22Rv1 (cell line): ENCODE measurements around the gene ARHGAP6.
"Not testable (repeated sequence)": the region's sequence is repeated elsewhere in the genome, so short reads cannot be mapped to it uniquely, and the experiment has no call there.

Experiments used
- H3K27ac ChIP-seq: fragments of 450-650 bp; 2 replicates; pipeline ENCODE4 v1.5.1; 2017
- CTCF ChIP-seq: fragments of 450-650 bp; IDR thresholded peaks from 2 replicates; pipeline ENCODE4 v1.5.1; 2017; ENCODE audit warnings: mild to moderate bottlenecking
- ZFX ChIP-seq: fragments of 450-650 bp; IDR thresholded peaks from 2 replicates; pipeline ENCODE4 v1.6.1; 2017; ENCODE audit warnings: antibody characterized with exemption, borderline replicate concordance

ARHGAP6 gene

DNA sequence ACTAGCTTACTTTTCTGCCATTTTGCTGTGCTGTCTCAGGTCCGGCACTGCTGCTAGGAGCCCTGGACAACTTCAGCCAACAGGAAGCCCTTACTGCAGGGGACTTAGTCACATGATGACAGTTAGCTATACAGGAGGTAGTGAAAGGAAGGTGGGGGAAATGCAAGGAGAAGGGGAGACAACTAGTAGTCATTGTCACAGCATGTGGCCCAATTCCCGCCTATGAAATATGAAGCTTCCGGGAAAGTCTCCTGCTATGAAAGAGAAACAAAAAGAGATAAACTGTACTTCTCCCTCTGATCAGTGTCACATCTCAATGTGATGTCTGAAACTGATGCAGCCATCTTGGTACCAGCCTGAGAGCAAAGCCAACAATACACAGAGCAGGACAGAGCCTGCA lies 300.9 kb downstream of the ARHGAP6 start:
- H3K27ac ChIP-seq = no peak overlapping the region
- TF ChIP-seq ZFX = no peak
- no peak for TF ChIP-seq CTCF

DNA sequence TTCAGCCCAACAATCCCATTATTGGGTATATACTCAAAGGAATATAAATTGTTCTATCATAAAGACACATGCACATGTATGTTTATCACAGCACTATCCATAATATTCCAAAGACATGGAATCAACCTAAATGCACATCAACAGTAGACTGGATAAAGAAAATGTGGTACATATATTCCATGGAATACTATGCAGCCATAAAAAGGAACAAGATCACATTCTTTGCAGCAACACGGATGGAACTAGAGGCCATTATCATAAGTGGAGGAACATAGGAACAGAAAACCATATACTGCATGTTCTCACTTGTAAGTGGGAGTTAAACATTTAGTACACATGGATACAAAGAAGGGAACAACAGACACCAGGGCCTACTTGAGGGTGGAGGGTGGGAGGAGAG lies 301.9 kb downstream of the ARHGAP6 start:
- H3K27ac ChIP-seq = not testable (repeated sequence)

DNA sequence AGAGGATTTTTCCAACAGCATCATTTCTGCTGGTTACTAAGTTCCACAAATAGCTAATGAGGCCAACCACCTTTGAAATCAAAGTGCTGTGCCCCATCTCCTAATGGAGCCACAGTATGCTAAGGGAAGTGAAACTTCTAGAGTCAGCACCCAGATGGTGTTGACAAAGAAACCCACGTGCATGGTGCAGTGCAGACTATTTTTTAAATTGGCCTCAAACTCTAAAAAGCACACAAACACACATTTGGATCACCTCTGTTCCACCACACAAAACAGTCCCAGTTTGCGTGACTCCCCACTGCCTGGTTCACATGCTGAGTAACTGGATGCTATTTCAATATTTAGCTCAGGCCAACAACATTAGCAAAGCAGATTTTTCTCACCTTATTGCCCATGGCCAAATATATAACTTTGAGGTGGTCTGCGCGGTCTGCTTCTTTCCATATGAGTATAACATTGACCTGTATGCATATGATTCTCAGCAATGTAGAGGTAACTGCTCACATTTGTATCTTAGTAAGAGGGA lies 302.6 kb downstream of the ARHGAP6 start:
- H3K27ac ChIP-seq = no peak overlapping the region
- no peak for TF ChIP-seq ZFX
- no peak for TF ChIP-seq CTCF

GRCh38 chrX:11361666-11362065 lies 304.1 kb downstream of the ARHGAP6 start:
- not testable (repeated sequence) for H3K27ac ChIP-seq

DNA sequence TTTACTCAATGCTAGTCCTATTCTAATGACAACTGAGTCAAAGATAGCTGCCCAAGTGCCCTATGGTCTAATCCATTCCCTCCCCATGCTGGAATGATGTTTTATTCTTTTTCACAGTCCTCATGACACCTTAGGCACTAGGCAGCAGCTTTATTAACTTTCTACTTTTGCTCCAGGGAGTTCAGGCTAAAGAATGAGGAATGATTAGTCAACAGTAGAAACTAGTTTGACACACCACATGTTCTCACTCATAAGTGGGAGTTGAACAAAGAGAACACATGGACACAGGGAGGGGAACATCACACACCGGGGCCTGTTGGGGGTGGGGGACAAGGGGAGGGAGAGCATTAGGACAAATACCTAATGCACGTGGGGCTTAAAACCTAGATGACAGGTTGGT lies 309.8 kb downstream of the ARHGAP6 start:
- peak overlapping the region; percentile 86 for H3K27ac ChIP-seq

DNA sequence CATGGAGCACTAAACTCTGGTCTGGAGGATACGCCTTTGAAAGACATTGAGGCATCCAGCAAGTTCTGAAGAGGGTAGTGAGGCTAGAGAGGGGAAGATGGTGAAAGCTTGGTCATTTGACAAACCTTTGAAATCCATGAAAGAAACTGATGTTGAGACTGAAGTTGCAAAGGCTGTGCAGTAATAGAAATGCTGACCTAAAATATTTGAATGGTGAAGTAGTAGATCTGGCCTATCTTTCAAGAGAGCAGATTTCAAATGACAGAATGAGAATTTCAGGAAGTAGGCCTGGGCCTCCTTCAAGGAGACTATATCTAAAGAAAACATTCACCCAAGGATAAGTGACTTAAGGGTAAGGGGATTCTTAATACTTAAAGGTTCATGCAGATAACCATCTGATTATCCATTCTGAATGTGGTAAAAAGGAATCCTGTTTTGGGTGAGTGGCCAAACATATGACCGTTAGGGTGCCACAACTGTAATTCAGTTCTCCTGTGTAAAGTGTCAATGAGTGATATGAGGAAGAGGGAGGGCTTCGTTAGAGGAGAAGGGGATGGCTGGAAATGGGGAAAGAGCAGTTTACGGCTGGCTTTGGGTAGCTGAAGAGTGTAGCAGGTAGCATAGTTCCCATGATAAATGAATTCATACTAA lies 310.3 kb downstream of the ARHGAP6 start:
- H3K27ac ChIP-seq = peak overlapping the region; percentile 86
- TF ChIP-seq CTCF = no peak
- no peak for TF ChIP-seq ZFX

GRCh38 chrX:11352296-11352741 lies 313.4 kb downstream of the ARHGAP6 start:
- no peak for TF ChIP-seq CTCF
- TF ChIP-seq ZFX = no peak

DNA sequence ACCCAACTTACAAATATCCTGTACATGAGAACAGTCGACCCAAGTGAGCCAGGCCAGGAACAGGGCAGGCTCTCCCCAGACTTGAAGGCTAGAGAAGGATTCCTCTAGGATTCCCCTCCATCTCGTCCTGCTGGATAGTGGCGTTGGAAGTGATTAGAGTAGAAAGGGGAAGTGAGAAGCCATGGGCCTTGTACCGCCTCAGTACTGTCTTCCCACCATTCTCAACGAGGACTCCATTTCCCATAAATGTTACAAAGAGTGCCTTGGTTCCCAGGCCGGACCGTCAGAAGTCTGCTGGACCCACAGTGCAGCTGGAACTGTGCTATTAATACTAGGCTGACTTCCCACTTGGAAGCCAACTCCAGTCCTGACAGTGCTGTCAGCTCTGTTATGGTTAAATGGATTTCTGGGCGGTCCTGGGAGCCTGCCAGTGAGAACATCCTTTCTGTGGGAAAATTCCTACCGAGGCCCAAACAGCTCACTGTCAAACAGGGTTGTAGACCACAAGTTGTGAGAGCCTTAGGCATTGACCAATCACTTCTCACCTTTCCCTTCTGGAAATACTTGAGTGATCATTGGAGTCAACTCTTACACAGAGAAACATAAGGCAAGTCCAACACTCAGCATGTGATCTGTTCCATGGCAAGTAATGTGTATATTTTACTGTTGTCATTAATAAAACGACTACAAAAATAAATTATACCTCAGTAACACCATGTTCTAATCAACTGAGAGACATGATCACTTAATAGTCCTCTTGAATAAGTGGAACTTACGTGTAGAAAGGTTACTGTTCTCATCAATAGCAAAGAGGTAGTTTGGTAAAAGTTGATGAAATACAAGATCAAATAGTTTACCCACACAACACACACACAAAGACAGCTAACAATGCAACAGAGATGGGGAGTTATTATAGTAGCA lies 314.1 kb downstream of the ARHGAP6 start:
- peak overlapping the region; percentile 86 for H3K27ac ChIP-seq
- TF ChIP-seq ZFX = no peak
- TF ChIP-seq CTCF = no peak

More at GRCh38 chrX:11352296-11352741, 313.4 kb downstream of the ARHGAP6 start:
- peak overlapping the region; percentile 86 for H3K27ac ChIP-seq
